Upper lobe of left lung (tissue), 4 donors: Measurements from ENCODE around the gene OR51Q1.

ENCODE experiments used
- POLR2A ChIP-seq, 4 donors: fragments of 450-650 bp; IDR thresholded peaks; one replicate each; pipeline ENCODE4 v1.5.1; 2016 to 2017; ENCODE audit warnings: antibody characterized with exemption in 4 of 4, mild to moderate bottlenecking in 2 of 4
- POLR2AphosphoS5 ChIP-seq, 2 donors: sonication (generic); formaldehyde crosslinking; IDR thresholded peaks; one replicate each; pipeline ENCODE4 v1.5.1; 2017; ENCODE audit warnings: antibody characterized with exemption in 2 of 2
- TF ChIP-seq, protein P1 (sequence below), 6 experiments: fragments of 450-650 bp in 4 of 6; fragments of 200-600 bp in 2 of 6; sonication (generic) in 2 of 6; IDR thresholded peaks; one replicate each; pipeline ENCODE4 v1.5.1; 2016 to 2019; ENCODE audit warnings: antibody characterized with exemption in 6 of 6

DNA sequence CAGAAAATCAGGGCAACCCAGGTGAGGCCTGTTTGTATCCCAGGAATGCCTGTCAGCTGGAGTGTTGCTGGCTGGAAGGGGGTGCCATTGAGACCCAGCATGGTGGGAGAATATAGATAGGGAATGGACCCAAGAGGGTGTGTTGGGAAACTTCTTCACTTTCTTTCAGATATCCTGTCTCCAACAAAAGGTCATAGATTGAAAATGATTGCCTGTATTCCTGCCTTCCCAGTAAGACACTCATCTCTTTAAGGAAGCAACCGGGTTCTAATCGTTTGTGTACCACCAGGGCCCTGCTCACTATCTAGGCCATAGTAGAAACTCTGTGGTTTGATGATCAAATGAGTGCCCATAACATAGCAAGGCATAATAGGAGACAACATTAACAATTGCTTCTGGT lies 19.5 kb downstream of the OR51Q1 start, which contains the start of gene OR51I1:
- no peak for TF ChIP-seq POLR2A (IDR thresholded peaks at IDR 0.05)
- TF ChIP-seq, protein P1, sequence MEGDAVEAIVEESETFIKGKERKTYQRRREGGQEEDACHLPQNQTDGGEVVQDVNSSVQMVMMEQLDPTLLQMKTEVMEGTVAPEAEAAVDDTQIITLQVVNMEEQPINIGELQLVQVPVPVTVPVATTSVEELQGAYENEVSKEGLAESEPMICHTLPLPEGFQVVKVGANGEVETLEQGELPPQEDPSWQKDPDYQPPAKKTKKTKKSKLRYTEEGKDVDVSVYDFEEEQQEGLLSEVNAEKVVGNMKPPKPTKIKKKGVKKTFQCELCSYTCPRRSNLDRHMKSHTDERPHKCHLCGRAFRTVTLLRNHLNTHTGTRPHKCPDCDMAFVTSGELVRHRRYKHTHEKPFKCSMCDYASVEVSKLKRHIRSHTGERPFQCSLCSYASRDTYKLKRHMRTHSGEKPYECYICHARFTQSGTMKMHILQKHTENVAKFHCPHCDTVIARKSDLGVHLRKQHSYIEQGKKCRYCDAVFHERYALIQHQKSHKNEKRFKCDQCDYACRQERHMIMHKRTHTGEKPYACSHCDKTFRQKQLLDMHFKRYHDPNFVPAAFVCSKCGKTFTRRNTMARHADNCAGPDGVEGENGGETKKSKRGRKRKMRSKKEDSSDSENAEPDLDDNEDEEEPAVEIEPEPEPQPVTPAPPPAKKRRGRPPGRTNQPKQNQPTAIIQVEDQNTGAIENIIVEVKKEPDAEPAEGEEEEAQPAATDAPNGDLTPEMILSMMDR (IDR thresholded peaks at IDR 0.05): no peak
- no peak for TF ChIP-seq POLR2AphosphoS5 (IDR thresholded peaks at IDR 0.05)
